Measurements from ENCODE around the gene GRID2. TPM values are rescaled to one million over a fixed set of nuclear protein-coding genes. Genes with fewer than 3 reads are reported as not detected.

Gene GRID2
- total and polyA plus RNA-seq, 11 donors = 0.29 to 0.38 (median 0.33) TPM; not detected in 8

DNA sequence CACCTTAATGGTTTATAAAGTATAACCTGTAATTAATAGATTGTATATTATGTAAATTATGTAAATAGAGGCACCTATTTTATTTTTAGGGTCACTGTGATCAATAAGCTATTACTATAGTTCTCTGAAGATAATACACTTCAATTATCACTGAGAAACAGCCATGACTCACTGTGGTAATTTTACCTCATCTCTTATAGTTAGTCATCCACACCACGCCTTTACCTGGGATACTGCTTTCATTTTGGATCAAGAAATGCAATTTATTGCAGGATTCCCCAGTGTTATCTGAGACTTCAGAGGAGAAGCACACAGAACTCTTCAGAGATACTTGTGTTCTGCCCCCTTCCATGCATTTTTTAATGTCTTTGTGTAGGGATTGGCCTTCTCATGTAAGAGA is 1176.7 kb downstream of the GRID2 start:
- H3K9me3 ChIP-seq = no peaks in the 10 kb centered on the region
- H3K27ac ChIP-seq = no peak overlapping the region
- DNase-seq = no peak
- no peak for ATAC-seq
- TF ChIP-seq POLR2A (IDR thresholded peaks at IDR 0.05) = no peak
- TF ChIP-seq, protein P1, sequence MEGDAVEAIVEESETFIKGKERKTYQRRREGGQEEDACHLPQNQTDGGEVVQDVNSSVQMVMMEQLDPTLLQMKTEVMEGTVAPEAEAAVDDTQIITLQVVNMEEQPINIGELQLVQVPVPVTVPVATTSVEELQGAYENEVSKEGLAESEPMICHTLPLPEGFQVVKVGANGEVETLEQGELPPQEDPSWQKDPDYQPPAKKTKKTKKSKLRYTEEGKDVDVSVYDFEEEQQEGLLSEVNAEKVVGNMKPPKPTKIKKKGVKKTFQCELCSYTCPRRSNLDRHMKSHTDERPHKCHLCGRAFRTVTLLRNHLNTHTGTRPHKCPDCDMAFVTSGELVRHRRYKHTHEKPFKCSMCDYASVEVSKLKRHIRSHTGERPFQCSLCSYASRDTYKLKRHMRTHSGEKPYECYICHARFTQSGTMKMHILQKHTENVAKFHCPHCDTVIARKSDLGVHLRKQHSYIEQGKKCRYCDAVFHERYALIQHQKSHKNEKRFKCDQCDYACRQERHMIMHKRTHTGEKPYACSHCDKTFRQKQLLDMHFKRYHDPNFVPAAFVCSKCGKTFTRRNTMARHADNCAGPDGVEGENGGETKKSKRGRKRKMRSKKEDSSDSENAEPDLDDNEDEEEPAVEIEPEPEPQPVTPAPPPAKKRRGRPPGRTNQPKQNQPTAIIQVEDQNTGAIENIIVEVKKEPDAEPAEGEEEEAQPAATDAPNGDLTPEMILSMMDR (IDR thresholded peaks at IDR 0.05) = no peak
- no peaks in the 10 kb centered on the region for H3K27me3 ChIP-seq
- no peak overlapping the region for H3K4me3 ChIP-seq
- H3K36me3 ChIP-seq = no peaks in the 10 kb centered on the region
- intact Hi-C loops (cut with DNase I) = no loop called here
- no peaks in the 10 kb centered on the region for H3K4me1 ChIP-seq
- 80 to 94% (median 85%) methylated on average over 1 of the region's 1 CpG for WGBS, 4 donors

- H3K36me3 ChIP-seq = no peaks in the 10 kb centered on the region
- H3K27me3 ChIP-seq = no peaks in the 10 kb centered on the region
- no peak overlapping the region for H3K27ac ChIP-seq
- DNase-seq (no peak), ATAC-seq (no peak)
- H3K4me1 ChIP-seq = no peaks in the 10 kb centered on the region
- no peak overlapping the region for H3K4me3 ChIP-seq
- TF ChIP-seq POLR2A (IDR thresholded peaks at IDR 0.05) = no peak
- TF ChIP-seq, protein P1 (IDR thresholded peaks at IDR 0.05) = no peak
- peaks cover 0 to 12% (median 0%) of the 10 kb centered on the region in 12 donors for H3K9me3 ChIP-seq
- intact Hi-C loops (cut with DNase I) = no loop called here
- WGBS, 4 donors = 55 to 63% (median 59%) methylated on average over 4 of the region's 4 CpGs
These were observed 1191.6 kb downstream of the GRID2 start for GRCh38 chr4:93495346-93495745.

DNA sequence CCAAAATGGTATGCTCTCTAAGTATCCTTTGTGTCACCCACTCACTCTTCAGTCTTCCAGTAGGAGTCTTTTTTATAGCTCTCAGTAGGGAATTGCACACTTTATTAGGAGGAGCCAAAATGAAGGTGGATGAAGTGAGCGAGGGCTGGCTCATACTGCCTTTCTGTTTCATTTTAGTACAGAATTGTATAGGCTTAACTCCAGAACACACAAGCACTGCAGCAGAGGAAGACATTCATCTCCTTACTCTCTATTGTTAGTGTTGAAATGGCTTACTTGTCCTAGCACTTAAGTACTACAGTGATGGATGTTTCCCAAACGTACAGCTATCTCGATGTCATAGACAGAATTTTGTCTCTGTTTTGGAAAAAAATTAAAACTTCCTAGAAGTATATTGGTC is 1197.5 kb downstream of the GRID2 start:
- Histone ChIP-seq H3K27ac (no peak overlapping the region), H3K27me3 (no peaks in the 10 kb centered on the region), H3K4me3 (no peak overlapping the region), H3K36me3 (no peaks in the 10 kb centered on the region), H3K9me3 (peaks cover 0 to 12% (median 0%) of the 10 kb centered on the region in 12 donors), H3K4me1 (no peaks in the 10 kb centered on the region)
- 72 to 82% (median 75%) methylated on average over 3 of the region's 3 CpGs for WGBS, 4 donors
- ATAC-seq (no peak), DNase-seq (no peak)
- intact Hi-C loops (cut with DNase I) = no loop called here
- TF ChIP-seq, protein P1 (IDR thresholded peaks at IDR 0.05) = no peak
- TF ChIP-seq POLR2A (IDR thresholded peaks at IDR 0.05) = no peak

- WGBS, 4 donors = 80 to 89% (median 84%) methylated on average over 3 of the region's 3 CpGs
- DNase-seq (no peak), ATAC-seq (no peak)
- intact Hi-C loops (cut with DNase I) = no loop called here
- Histone ChIP-seq H3K9me3 (peaks cover 0 to 12% (median 0%) of the 10 kb centered on the region in 12 donors), H3K27me3 (no peaks in the 10 kb centered on the region), H3K36me3 (no peaks in the 10 kb centered on the region), H3K4me3 (no peak overlapping the region), H3K27ac (no peak overlapping the region), H3K4me1 (no peaks in the 10 kb centered on the region)
- no peak for TF ChIP-seq POLR2A (IDR thresholded peaks at IDR 0.05)
- TF ChIP-seq, protein P1 (IDR thresholded peaks at IDR 0.05) = no peak
These were observed 1198.2 kb downstream of the GRID2 start for GRCh38 chr4:93501946-93502345.
